Smooth muscle cell (in vitro differentiated cells): ENCODE results near the gene RECQL5. TPM values are rescaled to one million over a fixed set of nuclear protein-coding genes. Genes with fewer than 3 reads are reported as not detected.
A peak's percentile ranks its signal among the peaks of the same experiment; 100 is the strongest.

Experiments used
- DNase-seq: peaks from one replicate; lab custom pipeline; 2025; ENCODE audit not compliant: unreplicated experiment; lab: John Stamatoyannopoulos, UW
- H2AFZ ChIP-seq: fragments of 200-600 bp; sonication (generic); 2 replicates; pipeline ENCODE4 v1.6.0; 2016; ENCODE audit warnings: antibody characterized with exemption, low read depth, mild to moderate bottlenecking
- H3F3A ChIP-seq: fragments of 200-600 bp; sonication (generic); 2 replicates; pipeline ENCODE4 v1.6.0; 2017; ENCODE audit warnings: antibody characterized with exemption, low read depth
- H3K27ac ChIP-seq: fragments of 200-600 bp; sonication (generic); 2 replicates; pipeline ENCODE4 v1.5.1; 2016; ENCODE audit warnings: low read depth, mild to moderate bottlenecking
- H3K27me3 ChIP-seq: fragments of 200-600 bp; sonication (generic); 2 replicates; pipeline ENCODE4 v1.6.1; 2016; ENCODE audit warnings: low read depth, mild to moderate bottlenecking
- H3K36me3 ChIP-seq: fragments of 200-600 bp; sonication (generic); 2 replicates; pipeline ENCODE4 v1.5.1; 2016; ENCODE audit warnings: low read depth
- H3K4me1 ChIP-seq: fragments of 200-600 bp; sonication (generic); 2 replicates; pipeline ENCODE4 v1.5.1; 2016; ENCODE audit warnings: low read depth
- H3K4me2 ChIP-seq: fragments of 200-600 bp; sonication (generic); 2 replicates; pipeline ENCODE4 v1.6.0; 2016; ENCODE audit warnings: mild to moderate bottlenecking
- H3K4me3 ChIP-seq: fragments of 200-600 bp; sonication (generic); 2 replicates; pipeline ENCODE4 v1.5.1; 2016; ENCODE audit warnings: mild to moderate bottlenecking
- H3K79me2 ChIP-seq: fragments of 200-600 bp; sonication (generic); 2 replicates; pipeline ENCODE4 v1.6.0; 2016; ENCODE audit warnings: low read depth, mild to moderate bottlenecking
- H3K9ac ChIP-seq: fragments of 200-600 bp; sonication (generic); 2 replicates; pipeline ENCODE4 v1.6.0; 2016; ENCODE audit warnings: low read depth
- H3K9me3 ChIP-seq: fragments of 200-600 bp; sonication (generic); replicated peaks from 2 replicates; pipeline ENCODE4 v1.5.1; 2016; ENCODE audit warnings: low read depth
- H4K20me1 ChIP-seq: fragments of 200-600 bp; sonication (generic); 2 replicates; pipeline ENCODE4 v1.6.0; 2016; ENCODE audit warnings: low read depth
- CTCF ChIP-seq: fragments of 200-600 bp; sonication (generic); IDR thresholded peaks from 2 replicates; pipeline ENCODE4 v1.5.1; 2017; ENCODE audit warnings: borderline replicate concordance, mild to moderate bottlenecking, antibody characterized with exemption; ENCODE audit not compliant: insufficient read depth, poor library complexity, severe bottlenecking
- WGBS: methylation state at CpG from one replicate; pipeline ENCODE4 v1.1.7; 2016; ENCODE audit warnings: low lambda C conversion rate; 5-methylcytosine and 5-hydroxymethylcytosine counted together
- polyA plus RNA-seq: library from polyadenylated mRNA; unstranded; fragments of >200 nt; fragmentation: Nextera tagmentation; extraction: Ambion mirVana; gene quantifications from 2 replicates; pipeline ENCODE4 v1.2.1, GENCODE V29; 2016
- total RNA-seq: library from RNA; depleted of rRNA; stranded (reverse); fragments of >200 nt; gene quantifications from 2 replicates; pipeline ENCODE4 v1.2.3, GENCODE V29; 2014

RECQL5 gene
- total and polyA plus RNA-seq, 2 experiments from 2014 or later: 15.7 to 38.2 TPM

- Histone ChIP-seq H3K4me1 (no peaks in the 10 kb centered on the region), H3F3A (no peaks in the 10 kb centered on the region), H3K27me3 (no peaks in the 10 kb centered on the region), H3K36me3 (no peaks in the 10 kb centered on the region), H3K27ac (peak overlapping the region; percentile 76), H3K79me2 (no peaks in the 10 kb centered on the region), H3K9me3 (no peaks in the 10 kb centered on the region), H3K4me2 (no peak overlapping the region), H3K9ac (no peak overlapping the region), H4K20me1 (no peaks in the 10 kb centered on the region), H3K4me3 (no peak overlapping the region), H2AFZ (no peak overlapping the region)
- DNase-seq: no peak
- TF ChIP-seq CTCF: no peak
- WGBS: 94% methylated on average over 7 of the region's 7 CpGs
Measured at GRCh38 chr17:75643643-75644017, 23.3 kb downstream of the RECQL5 start.

- Histone ChIP-seq H3K9ac (no peak overlapping the region), H3K27me3 (no peaks in the 10 kb centered on the region), H2AFZ (no peak overlapping the region), H3K4me2 (no peak overlapping the region), H3K9me3 (no peaks in the 10 kb centered on the region), H3K79me2 (no peaks in the 10 kb centered on the region), H3K4me1 (no peaks in the 10 kb centered on the region), H3K36me3 (no peaks in the 10 kb centered on the region), H4K20me1 (no peaks in the 10 kb centered on the region), H3K27ac (peak overlapping the region; percentile 76), H3F3A (no peaks in the 10 kb centered on the region), H3K4me3 (no peak overlapping the region)
- DNase-seq: no peak
- 75% methylated on average over 17 of the region's 17 CpGs for WGBS
- no peak for TF ChIP-seq CTCF
Measured at GRCh38 chr17:75642784-75643642, 23.9 kb downstream of the RECQL5 start.

- Histone ChIP-seq H3K79me2 (no peaks in the 10 kb centered on the region), H3K4me3 (no peak overlapping the region), H3K9ac (no peak overlapping the region), H3F3A (no peaks in the 10 kb centered on the region), H3K9me3 (no peaks in the 10 kb centered on the region), H3K4me1 (no peaks in the 10 kb centered on the region), H3K4me2 (no peak overlapping the region), H3K36me3 (no peaks in the 10 kb centered on the region), H4K20me1 (no peaks in the 10 kb centered on the region), H2AFZ (no peak overlapping the region), H3K27me3 (no peaks in the 10 kb centered on the region), H3K27ac (peak overlapping the region; percentile 76)
- no peak for TF ChIP-seq CTCF
- no peak for DNase-seq
- WGBS: 89% methylated on average over 7 of the region's 7 CpGs
Measured at GRCh38 chr17:75642182-75642783, 24.7 kb downstream of the RECQL5 start.
